DMS153 (cell line): ENCODE results near the gene ZNF385C.
"Not testable (repeated sequence)": the region's sequence is repeated elsewhere in the genome, so short reads cannot be mapped to it uniquely, and the experiment has no call there.

ENCODE experiments used
- DNase-seq: peaks from one replicate; lab custom pipeline; 2025; lab: John Stamatoyannopoulos, UW

ZNF385C gene

DNA sequence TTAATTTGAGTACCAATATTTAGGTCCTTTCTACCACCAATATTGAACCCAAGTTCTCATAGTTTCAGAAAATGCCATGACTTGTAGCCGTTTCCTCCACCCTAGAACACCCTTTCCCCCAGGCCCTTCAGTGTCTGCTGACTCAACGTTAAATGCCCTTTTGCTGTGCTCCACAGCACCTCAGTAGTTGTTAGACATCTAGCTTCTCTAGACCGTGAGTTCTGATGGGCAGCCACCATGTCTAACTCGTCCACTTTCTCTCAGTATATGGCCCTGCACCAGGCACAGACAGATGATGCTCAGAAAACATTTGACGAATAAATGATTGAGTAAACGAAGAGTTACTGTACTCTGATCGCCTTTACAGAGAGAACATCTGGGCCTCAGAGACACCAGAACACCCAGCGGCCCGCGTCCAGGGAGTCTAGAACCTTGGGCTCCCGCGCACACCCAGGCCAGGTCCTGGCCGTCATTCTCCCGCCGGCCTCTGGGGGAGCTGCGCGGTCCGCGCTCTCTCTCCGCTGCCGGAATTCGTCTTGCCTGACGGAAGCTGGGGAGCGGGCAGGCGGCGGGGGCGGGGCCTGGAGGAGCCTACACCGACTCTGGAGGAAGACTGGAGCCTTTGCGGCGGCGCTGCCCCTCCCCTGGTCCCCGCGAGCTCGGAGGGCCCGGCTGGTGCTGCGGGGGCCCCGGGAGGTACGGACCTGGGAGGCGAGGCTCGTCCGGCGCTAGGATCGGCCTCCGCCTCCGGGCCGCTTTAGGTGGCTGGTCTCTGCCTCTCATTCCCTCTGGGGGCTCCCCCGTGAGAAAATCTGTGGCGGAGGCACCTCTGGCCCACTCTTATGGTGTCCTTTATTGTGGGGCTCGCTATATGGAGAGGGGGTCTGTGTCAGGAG is 78.5 kb downstream of the ZNF385C start, which contains the start of gene NKIRAS2:
NKIRAS2 (plus strand) TSS at position 582 of the 896 bp plus-strand sequence. CDS start 1,488 bp downstream, outside the sequence.
- DNase-seq: peak; percentile 80

DNA sequence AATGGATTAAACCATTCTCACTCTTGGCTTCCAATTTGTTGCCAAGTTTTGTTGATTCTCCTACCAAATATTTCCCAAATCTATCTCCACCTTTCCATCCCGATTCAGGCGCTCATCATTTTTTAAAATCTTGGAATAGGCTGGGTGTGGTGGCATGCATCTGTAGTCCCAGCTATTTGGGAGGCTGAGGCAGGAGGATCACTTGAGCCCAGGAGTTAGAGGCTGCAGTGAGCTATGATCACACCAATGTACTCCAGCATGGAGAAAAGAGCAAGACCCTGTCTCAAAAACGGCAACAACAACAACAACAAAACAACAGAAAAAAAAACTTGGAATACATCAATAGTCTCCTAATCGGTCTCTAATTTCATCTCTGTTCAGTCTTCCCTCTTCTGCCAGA is 79.3 kb downstream of the ZNF385C start:
- DNase-seq: no peak

DNA sequence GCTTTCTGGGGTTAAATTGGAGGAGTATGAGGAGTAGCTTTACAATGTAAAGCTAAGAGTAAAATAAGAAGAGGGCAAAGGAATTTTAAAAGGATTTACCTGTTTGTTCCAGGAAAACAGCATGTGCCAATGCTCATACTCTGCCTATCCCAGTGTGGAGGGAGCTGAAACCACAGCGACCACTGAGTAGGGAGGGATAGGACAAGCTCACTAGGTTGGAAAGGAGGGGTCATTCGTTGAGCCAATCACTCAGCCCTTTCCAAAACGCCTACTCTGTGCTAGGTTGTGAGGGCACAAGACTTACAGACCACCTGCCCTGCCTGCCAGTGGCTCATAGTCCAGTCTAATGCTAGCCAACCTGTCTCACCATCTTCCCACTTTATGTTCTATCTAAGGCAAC is 79.9 kb downstream of the ZNF385C start:
- DNase-seq: no peak

DNA sequence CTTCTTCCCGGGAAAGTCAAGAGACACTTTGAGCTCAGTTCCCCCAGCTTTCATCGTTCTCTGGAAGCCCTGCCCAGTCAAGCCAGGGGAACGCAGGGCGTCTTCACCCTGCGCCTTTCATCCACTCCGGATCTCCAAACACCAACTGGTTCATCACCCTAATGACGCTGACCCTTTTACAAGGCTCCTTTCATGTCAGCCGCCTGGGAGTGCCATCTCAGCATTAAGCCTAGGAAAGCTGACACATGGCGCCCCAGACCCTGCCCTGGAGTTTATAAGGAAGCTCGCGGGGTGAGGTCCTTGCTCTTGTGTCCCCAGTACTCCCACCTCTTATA is 80.4 kb downstream of the ZNF385C start:
- no peak for DNase-seq

DNA sequence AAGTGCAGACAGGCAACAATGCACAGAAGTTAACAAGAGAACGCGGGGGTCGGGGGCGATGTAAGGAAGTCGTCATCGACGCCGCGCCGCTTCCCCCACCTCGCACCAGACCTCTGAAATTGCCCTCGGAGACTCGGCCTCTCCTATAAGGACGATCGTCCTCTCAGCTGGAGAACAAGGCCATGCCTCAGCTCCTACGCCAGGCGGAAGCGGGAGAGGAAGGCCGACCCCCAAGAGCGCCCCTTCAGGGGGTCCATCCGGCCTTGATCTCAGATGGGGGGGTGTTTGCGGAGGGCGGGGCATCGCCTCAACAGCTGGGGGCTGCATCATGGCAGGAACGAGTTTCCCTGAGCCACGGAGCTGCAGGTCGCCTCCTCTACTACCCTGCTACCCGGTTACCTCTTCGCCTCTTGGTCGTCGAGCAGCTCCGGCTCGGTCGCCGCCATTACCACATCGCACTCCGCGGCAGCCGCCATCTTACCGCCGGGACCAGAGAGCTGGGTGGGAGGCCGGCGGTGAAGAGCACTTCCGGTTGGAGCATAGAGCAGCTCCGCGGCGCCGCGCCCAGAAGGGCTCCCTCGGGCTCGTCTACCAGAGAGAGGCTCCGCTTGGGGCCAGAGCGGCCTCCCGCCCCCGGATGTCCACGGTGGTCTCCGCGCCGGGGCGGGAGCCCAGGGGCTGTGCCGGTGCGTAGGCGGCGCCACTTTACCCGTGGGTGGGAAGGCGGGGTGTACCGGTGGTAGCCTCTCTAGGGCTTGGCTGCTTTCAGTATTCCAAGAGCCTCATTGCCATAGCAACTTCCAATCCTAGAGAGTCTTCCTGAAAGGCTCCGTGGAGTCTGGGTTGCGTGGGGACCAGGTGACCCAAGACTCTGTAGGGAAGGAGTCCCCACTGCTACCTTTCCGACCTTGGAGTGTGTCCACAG is 81.1 kb downstream of the ZNF385C start, which contains the start of gene DNAJC7:
DNAJC7 (minus strand) TSS at position 499 of the 925 bp plus-strand sequence; CDS start at position 476, 23 bp downstream.
- DNase-seq: peak; percentile 75

DNA sequence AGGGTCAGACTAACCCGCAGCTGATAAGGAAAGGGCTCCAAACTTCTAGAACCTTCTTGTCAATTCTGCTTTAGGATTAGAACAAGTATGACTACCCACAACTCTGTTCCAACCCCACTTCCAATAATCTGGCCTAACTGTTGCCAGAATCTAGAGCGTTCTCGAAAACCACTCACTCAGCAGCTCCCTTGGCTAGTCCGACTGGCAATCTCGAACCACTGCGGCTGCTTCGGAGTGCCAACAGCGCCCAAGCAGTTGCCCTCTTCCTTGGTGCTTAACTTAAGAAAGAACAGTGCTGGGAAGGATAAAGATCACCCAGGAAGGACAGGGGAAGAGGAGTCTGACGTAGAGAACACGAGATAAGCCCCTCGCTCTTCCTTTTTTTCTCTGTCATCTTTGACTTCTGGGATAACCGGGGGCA is 81.9 kb downstream of the ZNF385C start:
- DNase-seq: no peak

DNA sequence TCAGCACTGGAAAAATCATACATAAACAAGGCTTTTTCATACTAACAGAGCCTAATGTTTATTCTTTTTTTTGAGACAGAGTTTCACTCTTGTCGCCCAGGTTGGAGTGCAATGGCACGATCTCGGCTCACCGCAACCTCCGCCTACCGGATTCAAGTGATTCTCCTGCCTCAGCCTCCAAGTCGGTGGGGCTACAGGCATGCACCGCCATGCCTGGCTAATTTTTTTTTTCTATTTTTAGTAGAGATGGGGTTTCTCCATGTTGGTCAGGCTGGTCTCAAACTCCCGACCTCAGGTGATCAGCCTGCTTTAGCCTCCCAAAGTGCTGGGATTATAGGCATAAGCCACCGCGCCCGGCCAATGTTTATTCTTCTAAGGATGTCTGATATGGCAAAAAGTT is 84.5 kb downstream of the ZNF385C start:
- DNase-seq: not testable (repeated sequence)

DNA sequence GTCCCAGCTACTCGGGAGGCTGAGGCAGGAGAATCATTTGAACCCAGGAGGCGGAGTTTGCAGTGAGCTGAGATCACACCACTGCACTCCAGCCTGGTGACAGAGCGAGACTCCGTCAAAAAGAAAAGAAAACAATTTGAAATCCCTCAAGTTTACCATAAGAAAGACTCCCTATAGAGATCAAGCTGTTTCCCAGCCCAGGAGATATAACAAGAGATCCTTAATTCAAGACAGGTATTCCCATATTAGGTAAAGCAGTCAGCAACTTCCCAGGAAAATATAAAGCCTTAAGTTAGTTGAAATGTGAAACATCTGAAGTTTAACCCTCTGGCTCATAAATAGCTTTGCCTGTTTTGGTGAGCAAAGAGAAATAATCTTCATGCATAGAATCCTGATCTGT is 85.9 kb downstream of the ZNF385C start:
- not testable (repeated sequence) for DNase-seq

DNA sequence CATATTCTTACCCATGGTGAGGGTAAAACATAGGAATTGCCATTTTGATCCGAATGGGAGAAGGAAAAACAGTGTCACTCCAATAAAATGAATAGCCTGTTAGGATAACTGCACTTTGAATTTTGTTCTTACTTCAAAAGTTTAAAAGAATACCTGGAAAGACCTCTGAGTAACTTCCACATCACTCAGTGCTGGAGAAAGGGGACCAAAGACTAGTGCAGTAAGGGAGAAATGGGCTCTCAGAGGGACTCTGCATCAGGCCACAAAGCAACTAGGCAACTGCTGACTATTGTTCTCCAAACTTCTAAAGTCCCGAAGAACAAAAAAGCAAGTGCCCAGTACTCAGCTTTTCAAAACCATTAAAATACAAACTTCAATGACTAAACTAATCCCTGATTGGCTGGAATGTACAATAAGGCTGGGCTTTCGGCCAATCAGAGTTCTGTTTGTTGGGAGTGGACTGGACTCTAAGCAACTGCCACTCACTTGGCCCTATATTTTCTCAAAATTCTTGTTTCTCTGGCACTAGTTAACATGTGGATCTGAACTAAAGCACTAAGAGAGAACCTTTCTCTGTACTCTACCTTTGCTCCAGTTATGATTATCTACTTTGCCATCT is 87.3 kb downstream of the ZNF385C start:
- no peak for DNase-seq

DNA sequence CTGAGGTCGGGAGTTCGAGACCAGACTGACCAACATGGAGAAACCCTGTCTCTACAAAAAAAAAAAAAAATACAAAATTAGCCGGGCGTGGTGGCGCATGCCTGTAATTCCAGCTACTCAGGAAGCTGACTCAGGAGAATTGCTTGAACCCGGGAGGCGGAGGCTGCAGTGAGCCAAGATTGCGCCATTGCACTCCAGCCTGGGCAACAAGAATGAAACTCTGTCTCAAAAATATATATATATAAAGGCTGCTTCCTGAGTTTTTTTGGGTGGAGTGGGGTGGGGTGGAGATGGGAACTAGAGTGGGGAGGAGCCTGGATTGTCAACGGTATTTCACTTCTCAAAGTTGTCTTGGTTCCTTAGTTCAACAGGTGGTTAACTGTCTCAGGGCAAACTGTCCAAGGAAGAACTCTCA is 88.0 kb downstream of the ZNF385C start:
- not testable (repeated sequence) for DNase-seq

DNA sequence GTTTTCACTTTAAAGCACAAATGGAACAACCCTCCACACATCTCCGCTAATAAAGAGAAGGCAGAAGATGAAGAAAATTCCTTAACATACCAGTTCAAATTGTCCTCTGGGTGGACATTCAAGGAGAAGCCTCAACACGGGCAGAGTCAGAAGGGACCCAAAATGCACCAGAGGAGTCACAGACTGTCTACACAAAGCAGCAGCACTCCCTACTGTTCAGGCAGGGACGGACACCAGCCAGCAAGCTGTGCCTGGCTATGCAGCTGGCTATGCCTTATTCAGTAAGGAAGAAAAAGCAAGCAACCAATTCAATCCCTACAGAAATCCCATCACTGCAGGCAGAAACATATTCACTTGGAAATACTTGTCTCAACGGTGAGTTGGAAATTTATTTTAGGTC is 89.1 kb downstream of the ZNF385C start:
- no peak for DNase-seq

DNA sequence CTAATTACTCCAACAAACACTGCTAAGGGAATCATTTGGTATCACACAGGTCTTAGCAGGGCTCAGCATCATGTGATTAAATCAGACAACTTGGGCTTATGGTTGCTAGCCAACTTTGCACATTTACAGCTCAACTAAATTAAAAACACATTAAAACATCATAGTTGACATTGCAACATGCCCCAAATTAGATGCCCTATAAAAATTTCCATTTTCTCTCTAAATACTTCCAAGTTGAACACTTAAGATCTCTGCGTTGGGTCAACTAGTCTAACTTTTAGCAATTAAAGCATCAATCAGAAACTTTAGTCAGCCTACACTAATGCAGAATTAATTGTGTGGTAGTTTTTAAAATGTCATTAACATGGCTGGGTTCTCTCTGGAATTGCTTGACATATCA is 93.1 kb downstream of the ZNF385C start:
- DNase-seq: no peak

DNA sequence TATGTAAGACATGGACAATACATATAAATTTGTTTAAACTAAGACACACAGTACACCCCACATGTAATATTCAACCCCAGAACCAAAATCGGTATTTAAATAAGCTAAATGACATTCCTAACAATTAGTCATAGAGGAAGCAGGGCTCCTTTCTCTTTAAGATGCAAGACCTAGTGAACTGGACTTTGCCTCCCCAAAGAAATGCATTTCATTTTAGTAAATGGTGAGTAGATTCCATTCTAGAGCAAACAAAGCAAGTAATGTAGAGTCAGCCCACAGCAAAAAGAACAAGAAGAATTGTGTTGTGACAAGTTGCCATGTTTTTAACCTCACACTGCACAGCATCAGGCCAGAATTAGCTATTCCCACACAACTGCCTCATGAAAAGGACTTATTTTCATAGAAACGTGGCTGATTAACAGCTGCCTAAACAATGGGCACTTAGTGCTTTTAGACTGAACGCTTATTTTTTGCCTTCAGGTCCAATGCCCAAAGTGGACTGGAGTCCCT is 95.4 kb downstream of the ZNF385C start:
- DNase-seq: no peak

DNA sequence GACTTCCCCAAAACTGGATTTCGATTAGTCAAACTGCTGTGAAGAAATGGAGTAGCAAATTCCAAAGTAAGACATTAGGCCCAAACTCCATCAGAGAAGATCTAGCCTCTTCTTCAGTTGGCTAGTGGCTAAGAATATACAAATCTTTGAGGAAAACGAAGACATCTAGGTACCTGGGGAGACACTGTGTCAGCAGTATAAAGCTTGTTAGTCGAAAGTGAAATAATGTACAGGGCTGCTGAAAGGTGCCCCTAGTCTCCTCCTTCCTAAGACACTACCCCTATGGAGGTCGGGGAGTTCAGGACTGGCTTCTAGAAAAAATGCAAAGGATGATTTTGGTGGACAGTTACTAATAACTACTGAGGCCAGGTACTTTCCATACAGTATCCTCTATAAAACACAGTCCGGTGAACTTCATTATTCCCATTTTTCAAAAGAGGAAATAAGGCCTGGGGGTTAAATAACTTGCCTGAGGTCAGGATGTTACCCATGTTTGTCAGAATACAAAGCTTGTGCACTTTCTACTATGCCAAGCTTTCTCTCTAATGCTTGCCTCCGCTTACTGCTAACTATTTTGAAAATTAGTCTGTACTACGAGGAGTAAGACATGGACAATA is 96.0 kb downstream of the ZNF385C start:
- DNase-seq: no peak

DNA sequence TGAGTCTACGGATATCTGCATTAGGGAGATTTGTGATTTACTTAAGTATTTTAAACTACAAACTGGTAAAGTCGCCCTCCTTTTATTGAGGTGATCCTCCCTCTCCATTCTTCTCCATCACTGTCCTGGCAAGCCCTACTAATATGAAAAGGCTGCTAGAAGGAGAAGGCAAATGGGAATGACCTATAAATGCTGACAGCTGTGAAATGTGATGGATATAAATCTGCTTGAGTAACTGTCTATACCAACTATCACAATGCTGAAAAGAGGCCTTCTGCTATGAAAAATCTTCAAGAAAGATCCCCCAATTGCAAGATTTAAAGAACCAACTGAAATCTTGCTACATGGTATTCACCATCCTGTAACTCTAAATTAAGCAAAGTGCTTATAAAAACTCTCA is 96.5 kb downstream of the ZNF385C start:
- DNase-seq: no peak

DNA sequence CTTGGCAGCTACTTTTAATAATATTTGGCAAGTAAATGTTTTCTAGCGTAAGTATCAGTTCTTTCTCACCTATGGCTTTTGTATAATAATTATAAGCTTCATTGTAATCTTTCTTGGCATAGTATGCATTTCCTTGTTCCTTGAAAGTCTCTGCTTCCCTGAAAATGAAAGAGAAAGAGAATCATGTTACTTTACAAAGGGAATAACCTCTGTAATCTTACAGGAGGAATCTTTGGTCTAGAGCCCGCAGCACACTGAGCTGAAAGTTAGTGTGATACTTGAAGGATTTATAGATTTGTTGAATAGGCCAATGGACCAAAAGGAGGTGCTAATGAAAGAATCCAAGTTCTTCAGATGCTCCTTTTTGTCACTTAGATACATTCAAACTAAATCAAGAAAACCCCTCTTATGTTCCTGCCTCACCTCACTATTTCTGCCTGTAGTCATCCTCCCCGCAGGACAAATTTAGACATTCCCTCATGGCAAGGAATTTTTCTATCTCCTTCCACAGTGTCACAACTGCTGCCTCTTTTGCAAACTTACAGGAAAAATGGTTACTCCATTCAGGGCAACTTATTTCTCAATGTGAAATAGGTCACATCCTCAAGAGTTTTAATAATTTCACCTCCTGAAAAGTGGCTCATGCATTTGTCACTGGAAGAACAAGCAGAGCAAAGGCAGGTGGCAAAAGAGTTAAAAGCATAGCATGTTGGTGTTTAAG is 97.7 kb downstream of the ZNF385C start:
- DNase-seq: no peak

DNA sequence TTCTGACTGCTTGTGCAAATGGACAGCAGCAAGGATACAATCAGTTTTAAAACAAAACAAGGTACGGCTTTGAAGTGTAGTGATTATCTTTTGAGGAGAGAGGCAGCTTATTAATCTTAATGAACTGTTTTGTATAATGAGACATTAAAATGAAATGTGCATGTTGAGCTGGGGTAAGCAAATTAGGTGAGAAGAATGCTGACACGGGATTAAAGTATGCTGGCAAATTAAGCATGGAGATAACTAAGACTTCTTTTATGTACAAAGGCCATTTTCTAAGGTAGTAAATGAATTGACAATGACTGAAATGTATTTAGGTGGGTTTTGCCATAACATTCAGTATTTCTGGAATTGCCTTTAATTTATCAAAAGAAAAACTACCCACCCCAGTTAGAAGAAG is 99.8 kb downstream of the ZNF385C start:
- DNase-seq: no peak

DNA sequence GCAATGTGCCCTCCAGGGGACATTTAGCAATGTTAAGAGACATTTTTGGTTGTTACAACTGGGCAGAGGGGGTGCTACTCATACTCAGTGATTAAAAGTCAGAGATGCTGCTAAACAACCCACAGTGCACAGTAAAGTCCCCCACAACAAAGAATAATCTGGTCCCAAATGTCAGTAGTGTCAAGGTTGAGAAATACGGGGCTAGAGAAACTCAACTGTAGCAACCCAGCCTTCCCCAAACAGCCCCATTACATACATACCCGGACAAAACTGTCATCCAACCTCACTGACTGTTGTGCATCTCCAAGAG is 101.5 kb downstream of the ZNF385C start:
- DNase-seq: no peak

DNA sequence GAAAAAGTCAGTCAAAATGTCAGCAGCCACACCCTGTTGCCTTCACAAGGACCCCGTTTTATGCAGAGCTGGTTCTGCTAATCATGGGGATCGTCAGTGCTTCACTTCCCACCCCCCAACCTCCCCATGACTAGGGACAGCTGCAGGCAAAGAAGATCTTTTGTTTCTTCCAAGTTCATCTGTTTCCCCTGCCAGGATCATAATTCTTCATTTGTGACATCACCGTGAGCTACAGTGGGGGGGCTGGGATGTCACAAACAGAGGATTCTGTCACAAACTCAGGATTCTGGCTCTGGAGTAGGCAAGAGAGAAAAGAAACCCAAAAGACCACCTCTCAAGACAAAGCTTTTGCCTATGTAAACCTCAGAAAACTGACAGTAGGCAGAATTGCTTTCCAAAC is 105.7 kb downstream of the ZNF385C start:
- DNase-seq: no peak

DNA sequence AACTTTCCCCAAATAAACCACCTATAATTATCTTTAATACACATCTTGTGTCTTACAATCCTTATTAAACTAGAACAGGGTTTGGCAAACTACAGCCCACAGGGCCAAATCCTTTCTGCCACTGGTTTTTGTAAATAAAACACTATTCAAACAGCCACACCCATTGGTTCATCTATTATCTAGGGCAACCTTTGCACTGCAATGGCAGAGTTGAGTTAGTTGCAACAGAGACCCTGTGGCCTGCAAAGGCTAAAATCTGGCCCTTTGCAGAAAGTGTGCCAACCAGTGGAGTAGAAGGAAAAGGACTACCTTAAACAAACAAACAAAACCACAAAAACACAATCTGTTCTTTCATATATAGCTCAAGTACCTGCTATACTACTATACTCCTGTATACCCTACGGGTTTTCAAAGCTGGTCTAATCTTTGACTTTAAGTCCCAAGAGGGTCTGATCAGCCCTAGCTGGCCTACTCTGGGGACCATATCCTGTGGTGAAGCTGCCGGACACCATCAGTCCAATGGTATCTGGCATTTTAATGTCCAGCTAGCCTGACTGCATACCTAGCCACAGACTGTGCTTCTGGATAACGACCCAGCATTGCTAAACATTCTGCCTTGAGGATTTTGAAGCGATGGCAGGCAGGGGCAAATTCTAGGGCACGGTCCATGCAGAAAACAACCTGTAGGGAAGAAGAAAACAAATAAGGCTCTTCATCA is 108.4 kb downstream of the ZNF385C start:
- DNase-seq: no peak
